Suppressor macrophage treated with lipopolysaccharide for 1 hour (primary cell): ENCODE results near the gene UTP18.

Source experiments
- DNase-seq, 3 donors: peaks; one replicate each; pipeline ENCODE4 v3.0.0-alpha.2; 2020 to 2022

The UTP18 gene

GRCh38 chr17:51335883-51336822 is 75.8 kb downstream of the UTP18 start:
- DNase-seq: no peak

GRCh38 chr17:51341457-51341856 is 81.1 kb downstream of the UTP18 start:
- DNase-seq: no peak

- DNase-seq: no peak
These were observed 81.9 kb downstream of the UTP18 start for GRCh38 chr17:51342257-51342656.

- DNase-seq: no peak
These were observed 84.2 kb downstream of the UTP18 start for GRCh38 chr17:51344532-51344931.

- no peak for DNase-seq
These were observed 86.1 kb downstream of the UTP18 start for GRCh38 chr17:51346218-51346982.
